ENCODE data around the gene EML6. TPM values are rescaled to one million over a fixed set of nuclear protein-coding genes. Genes with fewer than 3 reads are reported as not detected.

Gene EML6
- total and polyA plus RNA-seq, 4 donors: 0.95 to 2.7 (median 2.6) TPM; not detected in 1

- Histone ChIP-seq H3K4me3 (ENCODE audit: low read length in 2 of 2) (no peak overlapping the region), H3K9me3 (ENCODE audit: control insufficient read depth, low read length) (no peaks in the 10 kb centered on the region), H3K4me1 (ENCODE audit: control insufficient read depth in 1 of 2, insufficient read depth in 2 of 2, low read length in 2 of 2) (no peaks in the 10 kb centered on the region), H3K27me3 (ENCODE audit: control insufficient read depth in 1 of 2, insufficient read depth in 2 of 2, low read length in 1 of 2) (no peaks in the 10 kb centered on the region), H3K36me3 (ENCODE audit: control insufficient read depth in 1 of 2, insufficient read depth in 2 of 2, low read length in 1 of 2) (no peaks in the 10 kb centered on the region), H3K27ac (ENCODE audit: low read depth in 1 of 2, low read length in 2 of 2) (no peak overlapping the region)
- DNase-seq: no peak
- WGBS, 2 donors: 87 to 90% methylated on average over 4 of the region's 4 CpGs
- no peak for ATAC-seq (ENCODE audit: low FRiP score)
- intact Hi-C loops (cut with DNase I): no loop called here
Measured at GRCh38 chr2:54757500-54757899, 34.0 kb downstream of the EML6 start.

- Histone ChIP-seq H3K36me3 (ENCODE audit: control insufficient read depth in 1 of 2, insufficient read depth in 2 of 2, low read length in 1 of 2) (no peaks in the 10 kb centered on the region), H3K27ac (ENCODE audit: low read depth in 1 of 2, low read length in 2 of 2) (no peak overlapping the region), H3K4me3 (ENCODE audit: low read length in 2 of 2) (no peak overlapping the region), H3K27me3 (ENCODE audit: control insufficient read depth in 1 of 2, insufficient read depth in 2 of 2, low read length in 1 of 2) (no peaks in the 10 kb centered on the region), H3K4me1 (ENCODE audit: control insufficient read depth in 1 of 2, insufficient read depth in 2 of 2, low read length in 2 of 2) (no peaks in the 10 kb centered on the region), H3K9me3 (ENCODE audit: control insufficient read depth, low read length) (no peaks in the 10 kb centered on the region)
- WGBS, 2 donors: 73 to 78% methylated on average over 1 of the region's 1 CpG
- intact Hi-C loops (cut with DNase I): no loop called here
- DNase-seq (no peak), ATAC-seq (ENCODE audit: low FRiP score) (no peak)
Measured at GRCh38 chr2:54758951-54759350, 35.5 kb downstream of the EML6 start.

GRCh38 chr2:54760310-54760709 is 36.8 kb downstream of the EML6 start:
- Histone ChIP-seq H3K27ac (ENCODE audit: low read depth in 1 of 2, low read length in 2 of 2) (no peak overlapping the region), H3K4me1 (ENCODE audit: control insufficient read depth in 1 of 2, insufficient read depth in 2 of 2, low read length in 2 of 2) (no peaks in the 10 kb centered on the region), H3K4me3 (ENCODE audit: low read length in 2 of 2) (no peak overlapping the region), H3K27me3 (ENCODE audit: control insufficient read depth in 1 of 2, insufficient read depth in 2 of 2, low read length in 1 of 2) (no peaks in the 10 kb centered on the region), H3K36me3 (ENCODE audit: control insufficient read depth in 1 of 2, insufficient read depth in 2 of 2, low read length in 1 of 2) (no peaks in the 10 kb centered on the region), H3K9me3 (ENCODE audit: control insufficient read depth, low read length) (no peaks in the 10 kb centered on the region)
- intact Hi-C loops (cut with DNase I): no loop called here
- ATAC-seq (ENCODE audit: low FRiP score) (no peak), DNase-seq (no peak)
- WGBS, 2 donors: 97 to 100% methylated on average over 2 of the region's 2 CpGs

- Histone ChIP-seq H3K4me1 (ENCODE audit: control insufficient read depth in 1 of 2, insufficient read depth in 2 of 2, low read length in 2 of 2) (no peaks in the 10 kb centered on the region), H3K27me3 (ENCODE audit: control insufficient read depth in 1 of 2, insufficient read depth in 2 of 2, low read length in 1 of 2) (no peaks in the 10 kb centered on the region), H3K36me3 (ENCODE audit: control insufficient read depth in 1 of 2, insufficient read depth in 2 of 2, low read length in 1 of 2) (no peaks in the 10 kb centered on the region), H3K9me3 (ENCODE audit: control insufficient read depth, low read length) (no peaks in the 10 kb centered on the region), H3K4me3 (ENCODE audit: low read length in 2 of 2) (no peak overlapping the region), H3K27ac (ENCODE audit: low read depth in 1 of 2, low read length in 2 of 2) (no peak overlapping the region)
- DNase-seq (no peak), ATAC-seq (ENCODE audit: low FRiP score) (no peak)
- WGBS, 2 donors: 79 to 80% methylated on average over 7 of the region's 7 CpGs
- intact Hi-C loops (cut with DNase I): no loop called here
Measured at GRCh38 chr2:54763636-54764291, 40.3 kb downstream of the EML6 start.

GRCh38 chr2:54767921-54768320 is 44.5 kb downstream of the EML6 start:
- H3K27ac ChIP-seq (ENCODE audit: low read depth in 1 of 2, low read length in 2 of 2): no peak overlapping the region
- H3K9me3 ChIP-seq (ENCODE audit: control insufficient read depth, low read length): peaks cover 2% of the 10 kb centered on the region
- no peak for ATAC-seq (ENCODE audit: low FRiP score)
- no peaks in the 10 kb centered on the region for H3K27me3 ChIP-seq (ENCODE audit: control insufficient read depth in 1 of 2, insufficient read depth in 2 of 2, low read length in 1 of 2)
- no peak for DNase-seq
- H3K4me1 ChIP-seq (ENCODE audit: control insufficient read depth in 1 of 2, insufficient read depth in 2 of 2, low read length in 2 of 2): no peaks in the 10 kb centered on the region
- no peak overlapping the region for H3K4me3 ChIP-seq (ENCODE audit: low read length in 2 of 2)
- intact Hi-C loops (cut with DNase I): no loop called here
- H3K36me3 ChIP-seq (ENCODE audit: control insufficient read depth in 1 of 2, insufficient read depth in 2 of 2, low read length in 1 of 2): no peaks in the 10 kb centered on the region

- DNase-seq (no peak), ATAC-seq (ENCODE audit: low FRiP score) (no peak)
- Histone ChIP-seq H3K27me3 (ENCODE audit: control insufficient read depth in 1 of 2, insufficient read depth in 2 of 2, low read length in 1 of 2) (no peaks in the 10 kb centered on the region), H3K27ac (ENCODE audit: low read depth in 1 of 2, low read length in 2 of 2) (no peak overlapping the region), H3K4me1 (ENCODE audit: control insufficient read depth in 1 of 2, insufficient read depth in 2 of 2, low read length in 2 of 2) (no peaks in the 10 kb centered on the region), H3K4me3 (ENCODE audit: low read length in 2 of 2) (no peak overlapping the region), H3K36me3 (ENCODE audit: control insufficient read depth in 1 of 2, insufficient read depth in 2 of 2, low read length in 1 of 2) (no peaks in the 10 kb centered on the region), H3K9me3 (ENCODE audit: control insufficient read depth, low read length) (peaks cover 2% of the 10 kb centered on the region)
- intact Hi-C loops (cut with DNase I): no loop called here
- WGBS, 2 donors: 23 to 45% methylated on average over 1 of the region's 1 CpG
Measured at GRCh38 chr2:54768772-54769428, 45.4 kb downstream of the EML6 start.

GRCh38 chr2:54770211-54770610 is 46.7 kb downstream of the EML6 start:
- Histone ChIP-seq H3K36me3 (ENCODE audit: control insufficient read depth in 1 of 2, insufficient read depth in 2 of 2, low read length in 1 of 2) (no peaks in the 10 kb centered on the region), H3K27me3 (ENCODE audit: control insufficient read depth in 1 of 2, insufficient read depth in 2 of 2, low read length in 1 of 2) (no peaks in the 10 kb centered on the region), H3K27ac (ENCODE audit: low read depth in 1 of 2, low read length in 2 of 2) (no peak overlapping the region), H3K4me1 (ENCODE audit: control insufficient read depth in 1 of 2, insufficient read depth in 2 of 2, low read length in 2 of 2) (no peaks in the 10 kb centered on the region), H3K4me3 (ENCODE audit: low read length in 2 of 2) (no peak overlapping the region), H3K9me3 (ENCODE audit: control insufficient read depth, low read length) (peaks cover 4% of the 10 kb centered on the region)
- DNase-seq (no peak), ATAC-seq (ENCODE audit: low FRiP score) (no peak)
- 72 to 78% methylated on average over 2 of the region's 2 CpGs for WGBS, 2 donors
- intact Hi-C loops (cut with DNase I): no loop called here

- H3K27ac ChIP-seq (ENCODE audit: low read depth in 1 of 2, low read length in 2 of 2): no peak overlapping the region
- H3K36me3 ChIP-seq (ENCODE audit: control insufficient read depth in 1 of 2, insufficient read depth in 2 of 2, low read length in 1 of 2): no peaks in the 10 kb centered on the region
- no peak for DNase-seq
- WGBS, 2 donors: 94 to 97% methylated on average over 3 of the region's 3 CpGs
- no peaks in the 10 kb centered on the region for H3K4me1 ChIP-seq (ENCODE audit: control insufficient read depth in 1 of 2, insufficient read depth in 2 of 2, low read length in 2 of 2)
- intact Hi-C loops (cut with DNase I): no loop called here
- no peak for ATAC-seq (ENCODE audit: low FRiP score)
- peaks cover 4% of the 10 kb centered on the region for H3K9me3 ChIP-seq (ENCODE audit: control insufficient read depth, low read length)
- H3K4me3 ChIP-seq (ENCODE audit: low read length in 2 of 2): no peak overlapping the region
- no peaks in the 10 kb centered on the region for H3K27me3 ChIP-seq (ENCODE audit: control insufficient read depth in 1 of 2, insufficient read depth in 2 of 2, low read length in 1 of 2)
Measured at GRCh38 chr2:54770676-54771075, 47.2 kb downstream of the EML6 start.

- Histone ChIP-seq H3K4me3 (ENCODE audit: low read length in 2 of 2) (no peak overlapping the region), H3K27me3 (ENCODE audit: control insufficient read depth in 1 of 2, insufficient read depth in 2 of 2, low read length in 1 of 2) (no peaks in the 10 kb centered on the region), H3K4me1 (ENCODE audit: control insufficient read depth in 1 of 2, insufficient read depth in 2 of 2, low read length in 2 of 2) (no peaks in the 10 kb centered on the region), H3K27ac (ENCODE audit: low read depth in 1 of 2, low read length in 2 of 2) (no peak overlapping the region), H3K9me3 (ENCODE audit: control insufficient read depth, low read length) (peaks cover 4% of the 10 kb centered on the region), H3K36me3 (ENCODE audit: control insufficient read depth in 1 of 2, insufficient read depth in 2 of 2, low read length in 1 of 2) (no peaks in the 10 kb centered on the region)
- intact Hi-C loops (cut with DNase I): no loop called here
- whole genome bisulfite sequencing, 2 donors: 89 to 92% methylated on average over 10 of the region's 10 CpGs
- DNase-seq: no peak
- no peak for ATAC-seq (ENCODE audit: low FRiP score)
Measured at GRCh38 chr2:54771166-54771885, 47.9 kb downstream of the EML6 start.

All from aorta (tissue), 5 donors.